GM06990 (cell line): ENCODE measurements around the gene NR4A1.

ENCODE experiments used
- DNase-seq: peaks from one replicate; pipeline ENCODE4 v3.0.0-alpha.2; 2011; ENCODE audit not compliant: insufficient read length; ENCODE audit errors: extremely low read depth
- H3K27me3 ChIP-seq: replicated peaks from 2 replicates; pipeline ENCODE4 v1.6.0; 2011; ENCODE audit warnings: low read length; ENCODE audit not compliant: control insufficient read depth, insufficient read depth
- H3K36me3 ChIP-seq: 2 replicates; pipeline ENCODE4 v1.5.1; 2011; ENCODE audit warnings: low read length; ENCODE audit not compliant: control insufficient read depth, insufficient read depth
- H3K4me3 ChIP-seq: replicated peaks from 2 replicates; pipeline ENCODE4 v1.5.1; 2011; ENCODE audit warnings: low read depth, mild to moderate bottlenecking, control low read depth, low read length
- CTCF ChIP-seq: IDR thresholded peaks from 2 replicates; pipeline ENCODE4 v1.5.1; 2011; ENCODE audit warnings: low read length, control low read depth, mild to moderate bottlenecking, inconsistent platforms; ENCODE audit not compliant: insufficient read depth, poor library complexity, severe bottlenecking

Gene NR4A1

GRCh38 chr12:52029685-52030084, 21.6 kb upstream of the NR4A1 start:
- Histone ChIP-seq H3K4me3 (no peak overlapping the region), H3K36me3 (no peaks in the 10 kb centered on the region), H3K27me3 (no peaks in the 10 kb centered on the region)
- TF ChIP-seq CTCF: no peak
- no peak for DNase-seq

- Histone ChIP-seq H3K36me3 (no peaks in the 10 kb centered on the region), H3K27me3 (no peaks in the 10 kb centered on the region), H3K4me3 (no peak overlapping the region)
- no peak for TF ChIP-seq CTCF
- no peak for DNase-seq
Observed at GRCh38 chr12:52032446-52032803, 18.8 kb upstream of the NR4A1 start.

- no peak for TF ChIP-seq CTCF
- peak; percentile 90 for DNase-seq
- H3K27me3 ChIP-seq: no peaks in the 10 kb centered on the region
- no peaks in the 10 kb centered on the region for H3K36me3 ChIP-seq
- H3K4me3 ChIP-seq: peak overlapping the region; percentile 43
Observed at GRCh38 chr12:52032804-52033445, 18.3 kb upstream of the NR4A1 start.

- TF ChIP-seq CTCF: no peak
- H3K4me3 ChIP-seq: peak overlapping the region; percentile 43
- no peaks in the 10 kb centered on the region for H3K27me3 ChIP-seq
Observed at GRCh38 chr12:52033446-52034140, 17.6 kb upstream of the NR4A1 start.

GRCh38 chr12:52035190-52035589, 16.1 kb upstream of the NR4A1 start:
- TF ChIP-seq CTCF: no peak
- no peaks in the 10 kb centered on the region for H3K27me3 ChIP-seq
- DNase-seq: no peak

More at GRCh38 chr12:52033446-52034140, 17.6 kb upstream of the NR4A1 start:
- H3K36me3 ChIP-seq: no peaks in the 10 kb centered on the region
- DNase-seq: no peak

More at GRCh38 chr12:52035190-52035589, 16.1 kb upstream of the NR4A1 start:
- no peaks in the 10 kb centered on the region for H3K36me3 ChIP-seq
- no peak overlapping the region for H3K4me3 ChIP-seq
